Spleen (tissue), 11 donors: ENCODE results near the gene NRN1. TPM values are rescaled to one million over a fixed set of nuclear protein-coding genes. Genes with fewer than 3 reads are reported as not detected.

Source experiments
- DNase-seq: peaks from one replicate; pipeline ENCODE4 v3.0.0-alpha.2; 2020
- H3K27ac ChIP-seq, 8 donors: fragments of 200-600 bp; sonication (generic) in 7 of 8; 1 replicate in 4 of 8; 2 replicates in 4 of 8; pipeline versions ENCODE4 v1.5.0 to v1.8.0; 2016 to 2021; ENCODE audit warnings: inconsistent platforms in 4 of 8, mild to moderate bottlenecking in 4 of 8, moderate library complexity in 1 of 8
- H3K27me3 ChIP-seq, 7 donors: fragments of 200-600 bp; sonication (generic) in 6 of 7; replicated peaks in 1 of 7; 1 replicate in 4 of 7; 2 replicates in 3 of 7; pipeline versions ENCODE4 v1.5.0 to v1.8.0; 2016 to 2021; ENCODE audit warnings: inconsistent platforms in 3 of 7, mild to moderate bottlenecking in 1 of 7
- H3K36me3 ChIP-seq, 6 donors: fragments of 200-600 bp; sonication (generic) in 5 of 6; 1 replicate in 4 of 6; 2 replicates in 2 of 6; pipeline versions ENCODE4 v1.5.0 to v1.8.0; 2016 to 2021; ENCODE audit warnings: inconsistent platforms in 2 of 6
- H3K4me1 ChIP-seq, 6 donors: fragments of 200-600 bp; sonication (generic) in 5 of 6; 1 replicate in 3 of 6; 2 replicates in 3 of 6; pipeline versions ENCODE4 v1.5.0 to v1.8.0; 2016 to 2021; ENCODE audit warnings: inconsistent platforms in 3 of 6
- H3K4me3 ChIP-seq, 8 donors: fragments of 200-600 bp; sonication (generic) in 7 of 8; 1 replicate in 4 of 8; 2 replicates in 4 of 8; pipeline versions ENCODE4 v1.5.0 to v1.8.0; 2016 to 2021; ENCODE audit warnings: inconsistent platforms in 4 of 8, mild to moderate bottlenecking in 4 of 8, moderate library complexity in 2 of 8
- H3K9me3 ChIP-seq, 8 donors: fragments of 200-600 bp; sonication (generic) in 7 of 8; 1 replicate in 4 of 8; 2 replicates in 4 of 8; pipeline versions ENCODE4 v1.5.0 to v1.8.0; 2016 to 2021; ENCODE audit warnings: inconsistent platforms in 4 of 8
- POLR2A ChIP-seq, 3 donors: fragments of 450-650 bp; IDR thresholded peaks; one replicate each; pipeline ENCODE4 v1.5.1; 2017; ENCODE audit warnings: antibody characterized with exemption in 3 of 3, mild to moderate bottlenecking in 1 of 3
- POLR2AphosphoS5 ChIP-seq, 3 donors: sonication (generic); formaldehyde crosslinking; IDR thresholded peaks; one replicate each; pipeline ENCODE4 v1.5.1; 2017; ENCODE audit warnings: antibody characterized with exemption in 3 of 3
- WGBS, 5 donors: extraction: QIAGEN DNeasy Blood & Tissue Kit in 3 of 5; methylation state at CpG; one replicate each; pipeline versions ENCODE4 v1.1.5 to v1.1.7; 2013 to 2018; 5-methylcytosine and 5-hydroxymethylcytosine counted together
- intact Hi-C: fragments of 100-400 bp; cut with DNase I; formaldehyde crosslinking; loops from one replicate; pipeline ENCODE4 v1.15.0; 2023; ENCODE audit warnings: low total_unique reads
- polyA plus RNA-seq, 3 donors: library from polyadenylated mRNA; stranded (reverse); fragments of 200-250 nt; gene quantifications; one replicate each; pipeline ENCODE4 v1.2.1, GENCODE V29; 2013
- total RNA-seq, 7 donors: library from RNA; depleted of rRNA in 3 of 7; stranded (reverse); fragments of >200 nt in 3 of 7; fragmentation: NEBNext Ultra II Directional in 4 of 7; extraction: Animal tissue kit (Norgen Biotek cat#: 25700) in 4 of 7; gene quantifications; one replicate each; pipeline versions ENCODE4 v1.1.0 to v1.2.1, GENCODE V29; 2016 to 2021
- TF ChIP-seq, protein P1 (sequence below), 11 experiments: fragments of 200-600 bp in 7 of 11; fragments of 450-650 bp in 4 of 11; sonication (generic) in 4 of 11; IDR thresholded peaks in 8 of 11; conservative IDR thresholded peaks in 3 of 11; 1 replicate in 7 of 11; 2 replicates in 4 of 11; pipeline versions ENCODE4 v1.4.0 to v1.8.0; 2016 to 2021; ENCODE audit warnings: antibody characterized with exemption in 11 of 11, inconsistent platforms in 4 of 11, mild to moderate bottlenecking in 1 of 11
- donor health status: healthy with polysubstance abuse.
- donor health status: DM: no; HTN: no; CAD: no; lungs with moderate emphysema.
- donor health status: DM: no; HTN: no; CAD: no.
- donor health status: Bipolar disorder and iron deficiency.
- donor health status: healthy.
- donor health status: DM: no; HTN: no; CAD: no.
- donor health status: DM: yes; HTN: yes; CAD: no.

Gene NRN1
- total and polyA plus RNA-seq, 10 donors, result 6.9 to 28.5 (median 18.3) TPM

- WGBS, 5 donors, result 61 to 85% (median 76%) methylated on average over 7 of the region's 7 CpGs
- H3K27me3 ChIP-seq, result peaks cover 0 to 7% (median 0%) of the 10 kb centered on the region in 7 donors
- no peaks in the 10 kb centered on the region for H3K9me3 ChIP-seq
- intact Hi-C loops, result no loop called here
- TF ChIP-seq POLR2AphosphoS5 (IDR thresholded peaks at IDR 0.05) (no peak), POLR2A (IDR thresholded peaks at IDR 0.05) (no peak)
- TF ChIP-seq, protein P1, sequence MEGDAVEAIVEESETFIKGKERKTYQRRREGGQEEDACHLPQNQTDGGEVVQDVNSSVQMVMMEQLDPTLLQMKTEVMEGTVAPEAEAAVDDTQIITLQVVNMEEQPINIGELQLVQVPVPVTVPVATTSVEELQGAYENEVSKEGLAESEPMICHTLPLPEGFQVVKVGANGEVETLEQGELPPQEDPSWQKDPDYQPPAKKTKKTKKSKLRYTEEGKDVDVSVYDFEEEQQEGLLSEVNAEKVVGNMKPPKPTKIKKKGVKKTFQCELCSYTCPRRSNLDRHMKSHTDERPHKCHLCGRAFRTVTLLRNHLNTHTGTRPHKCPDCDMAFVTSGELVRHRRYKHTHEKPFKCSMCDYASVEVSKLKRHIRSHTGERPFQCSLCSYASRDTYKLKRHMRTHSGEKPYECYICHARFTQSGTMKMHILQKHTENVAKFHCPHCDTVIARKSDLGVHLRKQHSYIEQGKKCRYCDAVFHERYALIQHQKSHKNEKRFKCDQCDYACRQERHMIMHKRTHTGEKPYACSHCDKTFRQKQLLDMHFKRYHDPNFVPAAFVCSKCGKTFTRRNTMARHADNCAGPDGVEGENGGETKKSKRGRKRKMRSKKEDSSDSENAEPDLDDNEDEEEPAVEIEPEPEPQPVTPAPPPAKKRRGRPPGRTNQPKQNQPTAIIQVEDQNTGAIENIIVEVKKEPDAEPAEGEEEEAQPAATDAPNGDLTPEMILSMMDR (IDR thresholded peaks at IDR 0.05 in 8 of 11, conservative IDR thresholded peaks at IDR 0.05 in 3 of 11), result no peak
- H3K27ac ChIP-seq, result no peak overlapping the region
- peaks cover 0 to 15% (median 1%) of the 10 kb centered on the region in 6 donors for H3K4me1 ChIP-seq
- no peaks in the 10 kb centered on the region for H3K36me3 ChIP-seq
- DNase-seq, result no peak
- no peak overlapping the region for H3K4me3 ChIP-seq
These were observed 25.3 kb downstream of the NRN1 start for GRCh38 chr6:5981126-5982026.

DNA sequence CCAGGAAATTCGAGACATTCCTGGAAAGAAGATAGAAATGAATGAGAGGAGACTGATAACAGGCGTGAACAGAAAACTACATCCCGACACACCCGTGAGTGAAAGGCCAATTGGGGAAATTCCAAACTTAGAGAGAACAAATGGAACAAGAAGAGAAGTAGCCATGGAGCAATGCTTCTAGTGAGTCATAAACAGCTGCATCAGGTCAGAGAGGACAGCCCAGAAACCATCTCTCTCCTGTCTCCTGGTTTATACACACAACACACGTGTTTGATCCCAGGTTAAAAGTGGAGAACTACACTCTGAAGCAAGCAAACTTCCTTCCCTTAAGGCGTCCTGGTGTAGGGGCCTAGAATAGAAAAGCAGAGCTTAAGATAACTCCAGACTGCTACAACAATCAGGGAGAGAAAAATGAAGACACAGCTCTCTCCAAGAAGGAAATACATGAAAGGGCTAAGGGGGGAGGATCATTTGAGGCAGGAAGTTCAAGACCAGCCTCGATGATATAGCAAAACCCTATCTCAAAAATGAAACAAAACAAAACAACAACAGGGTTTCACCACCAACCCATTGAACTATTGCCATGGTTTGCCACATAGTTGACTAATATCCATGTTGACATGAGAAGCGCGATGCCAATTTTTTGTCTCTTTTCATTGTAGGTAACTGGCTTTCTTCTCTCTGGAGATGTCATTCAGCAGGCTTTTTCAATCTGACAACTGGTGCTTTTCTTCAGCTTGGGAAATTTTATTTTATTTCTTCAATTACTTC lies 26.9 kb downstream of the NRN1 start:
- DNase-seq, result no peak
- Histone ChIP-seq H3K9me3 (no peaks in the 10 kb centered on the region), H3K27me3 (peaks cover 0 to 7% (median 0%) of the 10 kb centered on the region in 7 donors), H3K36me3 (no peaks in the 10 kb centered on the region), H3K27ac (peak overlapping the region in 5 of 8 donors; percentile 36 to 64 (median 52)), H3K4me1 (peaks cover 0 to 15% (median 1%) of the 10 kb centered on the region in 6 donors), H3K4me3 (no peak overlapping the region)
- 34 to 66% (median 51%) methylated on average over 9 of the region's 9 CpGs for WGBS, 5 donors
- intact Hi-C loops, result no loop called here
- TF ChIP-seq POLR2AphosphoS5 (IDR thresholded peaks at IDR 0.05) (no peak), POLR2A (IDR thresholded peaks at IDR 0.05) (no peak)
- TF ChIP-seq, protein P1 (IDR thresholded peaks at IDR 0.05 in 8 of 11, conservative IDR thresholded peaks at IDR 0.05 in 3 of 11), result no peak

DNA sequence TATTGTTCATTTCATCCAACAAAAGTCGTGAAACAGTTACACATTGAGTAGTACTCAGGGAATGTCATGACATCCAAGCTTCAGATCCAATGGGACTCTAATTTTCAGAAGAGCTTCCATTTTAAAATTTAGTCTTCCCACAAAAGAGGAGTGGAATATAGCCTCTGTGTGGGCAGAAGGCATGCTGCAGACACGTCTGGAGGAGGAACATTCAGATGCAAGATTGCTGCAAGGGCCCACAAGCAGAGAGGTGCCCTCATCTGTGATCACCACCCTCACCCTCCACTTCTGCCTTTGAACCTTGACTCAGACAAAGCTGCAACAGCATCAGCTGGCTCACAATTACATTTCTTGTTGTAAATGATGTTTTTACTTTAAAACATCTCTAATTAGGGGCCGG lies 29.9 kb downstream of the NRN1 start:
- Histone ChIP-seq H3K4me3 (no peak overlapping the region), H3K27ac (no peak overlapping the region), H3K27me3 (peaks cover 0 to 6% (median 0%) of the 10 kb centered on the region in 7 donors), H3K9me3 (no peaks in the 10 kb centered on the region), H3K36me3 (no peaks in the 10 kb centered on the region), H3K4me1 (peaks cover 0 to 12% (median 0%) of the 10 kb centered on the region in 6 donors)
- intact Hi-C loops, result no loop called here
- TF ChIP-seq, protein P1 (IDR thresholded peaks at IDR 0.05 in 8 of 11, conservative IDR thresholded peaks at IDR 0.05 in 3 of 11), result no peak
- TF ChIP-seq POLR2AphosphoS5 (IDR thresholded peaks at IDR 0.05) (no peak), POLR2A (IDR thresholded peaks at IDR 0.05) (no peak)
- no peak for DNase-seq
- WGBS, 5 donors, result 76 to 88% (median 84%) methylated on average over 3 of the region's 3 CpGs
